PFSK-1 (cell line): Measurements from ENCODE around the gene MAD1L1.

Source experiments
- POLR2AphosphoS5 ChIP-seq: IDR thresholded peaks from 2 replicates; pipeline ENCODE4 v1.6.1; 2012; ENCODE audit warnings: low read depth, mild to moderate bottlenecking, control low read depth, low read length, moderate library complexity
- TAF1 ChIP-seq: IDR thresholded peaks from 2 replicates; pipeline ENCODE4 v1.6.1; 2012; ENCODE audit warnings: low read length, control low read depth, borderline replicate concordance; ENCODE audit not compliant: insufficient read depth

DNA sequence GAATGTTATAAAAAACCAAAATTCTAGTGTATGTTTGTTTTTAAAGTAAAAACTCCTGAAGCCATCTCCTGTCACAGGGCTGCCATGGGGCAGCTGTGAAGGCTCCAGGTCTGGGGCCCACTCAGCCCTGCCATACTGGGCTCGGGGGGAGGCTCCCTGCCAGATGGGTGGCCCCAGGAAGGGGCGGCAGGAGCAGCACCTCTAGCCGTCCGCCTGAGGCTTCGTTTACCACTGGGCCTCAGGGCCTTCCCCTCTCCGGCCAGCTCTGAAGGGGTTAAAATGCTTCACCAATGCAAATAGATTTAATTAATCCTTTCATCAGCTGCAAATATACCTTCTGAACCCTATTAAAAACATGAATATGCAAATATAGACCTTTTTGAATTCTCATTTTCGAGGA, 423.7 kb downstream of the MAD1L1 start:
- TF ChIP-seq TAF1, result no peak
- TF ChIP-seq POLR2AphosphoS5, result no peak
